Measurements from ENCODE around the gene MSANTD2.

DNA sequence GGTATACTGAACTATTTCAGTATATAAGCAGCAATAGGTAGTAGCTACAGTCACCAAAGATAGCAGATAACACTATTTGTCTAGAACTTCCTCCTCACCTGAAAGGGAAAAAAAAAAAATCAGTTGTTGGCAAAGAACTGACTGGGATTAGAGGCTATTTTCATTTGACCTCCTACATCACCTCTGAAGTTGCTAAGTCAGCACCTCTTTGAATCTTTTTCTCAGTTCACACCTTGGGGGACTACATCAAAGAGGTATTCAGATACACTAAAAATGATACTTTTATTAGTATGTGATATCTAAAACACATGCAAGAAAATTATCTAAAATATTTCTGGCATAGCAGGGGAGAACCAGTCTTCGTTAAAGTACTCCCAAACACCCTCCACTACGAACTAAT, 16.2 kb downstream of the MSANTD2 start:
- TF ChIP-seq RFX5 (IDR thresholded peaks at IDR 0.05; ENCODE audit: low read depth, low read length), result no peak
- TF ChIP-seq CTCF (conservative IDR thresholded peaks at IDR 0.05; ENCODE audit: low read depth, low read length), result no peak
- TF ChIP-seq POLR2A (IDR thresholded peaks at IDR 0.05; ENCODE audit: low read depth, low read length), result no peak
- no peak for TF ChIP-seq MAZ (IDR thresholded peaks at IDR 0.05; ENCODE audit: borderline replicate concordance, low read depth, low read length)
- TF ChIP-seq MXI1 (IDR thresholded peaks at IDR 0.05; ENCODE audit: borderline replicate concordance, low read depth, low read length), result no peak
- TF ChIP-seq RAD21 (IDR thresholded peaks at IDR 0.05; ENCODE audit: low read length), result no peak
